Heart left ventricle (tissue), 16 donors: ENCODE measurements around the gene AOC1. TPM values are rescaled to one million over a fixed set of nuclear protein-coding genes. Genes with fewer than 3 reads are reported as not detected.

Experiments used
- ATAC-seq, 4 donors: fragments of 200-7000 bp; cut with Tn5 transposase; one replicate each; pipeline ENCODE4 v1.9.1; 2020 to 2022; ENCODE audit warnings: moderate library complexity in 4 of 4, mild to moderate bottlenecking in 3 of 4, moderate number of reproducible peaks in 1 of 4
- DNase-seq, 5 donors: peaks; one replicate each; pipeline ENCODE4 v3.0.0-alpha.2; 2020
- H3K27ac ChIP-seq, 12 donors: fragments of 200-600 bp; sonication (generic) in 4 of 12; one replicate each; pipeline versions ENCODE4 v1.5.0 to v1.8.0; 2016 to 2022; ENCODE audit warnings: mild to moderate bottlenecking in 2 of 12
- H3K27me3 ChIP-seq, 9 donors: fragments of 200-600 bp; sonication (generic) in 2 of 9; one replicate each; pipeline versions ENCODE4 v1.5.1 to v1.8.0; 2016 to 2022; ENCODE audit warnings: mild to moderate bottlenecking in 3 of 9
- H3K36me3 ChIP-seq, 9 donors: fragments of 200-600 bp; sonication (generic) in 2 of 9; one replicate each; pipeline versions ENCODE4 v1.5.0 to v1.8.0; 2018 to 2022; ENCODE audit warnings: mild to moderate bottlenecking in 2 of 9
- H3K4me1 ChIP-seq, 12 donors: fragments of 200-600 bp; sonication (generic) in 4 of 12; one replicate each; pipeline versions ENCODE4 v1.5.0 to v1.8.0; 2016 to 2022; ENCODE audit warnings: mild to moderate bottlenecking in 3 of 12
- H3K4me3 ChIP-seq, 12 donors: fragments of 200-600 bp; sonication (generic) in 4 of 12; one replicate each; pipeline versions ENCODE4 v1.5.0 to v1.8.0; 2017 to 2022; ENCODE audit warnings: mild to moderate bottlenecking in 9 of 12, moderate library complexity in 4 of 12
- H3K9me3 ChIP-seq, 12 donors: fragments of 200-600 bp; sonication (generic) in 4 of 12; one replicate each; pipeline versions ENCODE4 v1.5.0 to v1.8.0; 2016 to 2022; ENCODE audit warnings: mild to moderate bottlenecking in 1 of 12
- CTCF ChIP-seq, 12 donors: fragments of 200-600 bp; sonication (generic) in 4 of 12; IDR thresholded peaks; one replicate each; pipeline versions ENCODE4 v1.5.0 to v1.8.0; 2018 to 2022; ENCODE audit warnings: antibody characterized with exemption in 12 of 12, mild to moderate bottlenecking in 5 of 12
- POLR2A ChIP-seq, 2 donors: fragments of 450-650 bp; IDR thresholded peaks; one replicate each; pipeline ENCODE4 v1.6.1; 2017; ENCODE audit warnings: antibody characterized with exemption in 2 of 2, mild to moderate bottlenecking in 2 of 2, moderate library complexity in 2 of 2
- WGBS, 4 donors: extraction: QIAGEN DNeasy Blood & Tissue Kit in 2 of 4; methylation state at CpG; one replicate each; pipeline versions ENCODE4 v1.1.5 to v1.1.7; 2013 to 2018; 5-methylcytosine and 5-hydroxymethylcytosine counted together
- intact Hi-C, 10 donors: fragments of 100-400 bp; cut with DNase I; formaldehyde crosslinking; loops; one replicate each; pipeline versions ENCODE4 v1.11.1 to v1.14.2; 2022
- polyA plus RNA-seq, 2 donors: library from polyadenylated mRNA; stranded (reverse); fragments of 200-250 nt; gene quantifications; one replicate each; pipeline ENCODE4 v1.2.3, GENCODE V29; 2013
- total RNA-seq, 9 donors: library from RNA; depleted of rRNA in 2 of 9; stranded (reverse); fragments of >200 nt in 2 of 9; fragmentation: NEBNext Ultra II Directional in 3 of 9; extraction: Animal tissue kit (Norgen Biotek cat#: 25700) in 3 of 9; gene quantifications; one replicate each; pipeline versions ENCODE4 v1.1.0 to v1.2.4, GENCODE V29; 2016 to 2023
- donor health status: ischemic (EF 13 %, LVEDD 7.1; RV severe dilation, severe dysfunction).
- donor health status: healthy with polysubstance abuse.
- donor health status: DM: no; HTN: yes; CAD: no.
- donor health status: DM: no; HTN: no; CAD: no.
- donor health status: ischemic (EF 25% LVEDD 6.9; RV normal size, moderate dysfunction).
- donor health status: ischemic (EF 25% LVEDD 5.7; RV mildly dilated, moderate dysfunction).
- donor health status: healthy.
- donor health status: DM: yes; HTN: yes; CAD: no.
- donor health status: ischemic (EF 35%, LVEDD 5.7; RV mildly dilated, moderate dysfunction).
- donor health status: nonischemic (EF 11% LVEDD 7.7; RV severe dilation, severe dysfunction).
- donor health status: DM: yes; HTN: yes; CAD: no.
- donor health status: PGD.
- donor health status: ischemic (EF 29% LVEDD 5.4; RV normal size, mild dysfunction).
- donor health status: nonischemic (EF 23%, LVEDD 6.1; RV moderate dilation, normal function).

The AOC1 gene
- total and polyA plus RNA-seq, 11 donors, result 0.06 to 0.94 (median 0.68) TPM; not detected in 5

- Histone ChIP-seq H3K27me3 (peaks cover 0 to 13% (median 0%) of the 10 kb centered on the region in 9 donors), H3K9me3 (no peaks in the 10 kb centered on the region), H3K36me3 (no peaks in the 10 kb centered on the region), H3K27ac (no peak overlapping the region), H3K4me3 (no peak overlapping the region), H3K4me1 (peaks cover 0 to 11% (median 0%) of the 10 kb centered on the region in 12 donors)
- DNase-seq (no peak), ATAC-seq (no peak)
- TF ChIP-seq CTCF (IDR thresholded peaks at IDR 0.05) (no peak), POLR2A (IDR thresholded peaks at IDR 0.05) (no peak)
- WGBS, 4 donors, result 84 to 94% (median 86%) methylated on average over 5 of the region's 5 CpGs
- intact Hi-C loops, result no loop called here
These were observed 2.0 kb upstream of the AOC1 start for GRCh38 chr7:150850273-150850672.

DNA sequence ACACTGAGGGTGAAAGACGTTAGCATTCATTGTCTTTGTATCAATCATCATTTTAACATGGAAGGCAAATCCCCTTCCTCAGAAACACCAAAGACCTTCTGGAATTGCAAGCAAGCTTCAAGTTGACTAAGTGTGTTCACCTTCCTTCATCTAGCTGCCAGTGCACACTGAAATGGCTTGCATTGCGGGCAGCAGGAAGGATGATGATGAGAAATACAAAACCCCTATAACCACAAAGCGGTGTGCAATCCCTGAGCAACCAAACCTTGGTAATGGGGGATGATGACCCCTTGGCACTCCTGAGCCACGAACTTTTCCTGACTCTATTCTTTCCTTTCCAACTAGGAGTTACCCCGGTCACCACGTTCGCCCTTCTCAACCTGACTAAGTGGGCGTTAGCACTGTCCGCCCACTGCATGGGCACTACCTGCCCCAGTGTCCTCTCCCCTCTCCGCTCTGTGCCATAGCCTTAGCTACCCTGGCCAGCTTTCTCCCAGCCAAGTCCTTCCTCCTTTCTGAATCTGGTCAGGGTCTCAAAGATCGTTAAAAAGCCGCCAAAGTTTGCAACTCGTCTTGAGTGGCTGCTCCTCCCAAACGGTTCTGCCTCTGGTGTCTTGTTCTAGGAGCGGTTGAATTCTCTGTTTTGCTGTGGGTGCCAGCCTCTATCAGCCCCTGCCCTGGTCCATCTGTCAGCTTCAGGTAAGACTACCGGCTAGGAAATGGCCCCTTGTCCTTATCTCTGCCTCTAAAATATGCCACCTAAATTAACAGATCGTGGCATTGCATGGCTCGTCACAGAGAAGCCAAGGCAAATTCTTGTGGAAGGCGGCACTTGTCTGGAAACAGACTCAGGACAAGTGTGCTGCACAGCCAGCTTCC, 586 bp upstream of the AOC1 start:
- DNase-seq, result peak in 1 of 5 donors; percentile 10
- Histone ChIP-seq H3K4me1 (no peaks in the 10 kb centered on the region), H3K9me3 (no peaks in the 10 kb centered on the region), H3K4me3 (no peak overlapping the region), H3K27me3 (peaks cover 0 to 13% (median 0%) of the 10 kb centered on the region in 9 donors), H3K27ac (no peak overlapping the region), H3K36me3 (no peaks in the 10 kb centered on the region)
- intact Hi-C loops, result no loop called here
- no peak for TF ChIP-seq CTCF (IDR thresholded peaks at IDR 0.05)
- TF ChIP-seq POLR2A (IDR thresholded peaks at IDR 0.05), result no peak
- 86 to 90% (median 87%) methylated on average over 19 of the region's 19 CpGs for WGBS, 4 donors
- ATAC-seq, result no peak

GRCh38 chr7:150854066-150855000, 2.0 kb downstream of the AOC1 start:
- intact Hi-C loops, result no loop called here
- H3K27ac ChIP-seq, result no peak overlapping the region
- no peak for TF ChIP-seq CTCF (IDR thresholded peaks at IDR 0.05)
- no peak for TF ChIP-seq POLR2A (IDR thresholded peaks at IDR 0.05)
- H3K36me3 ChIP-seq, result no peaks in the 10 kb centered on the region
- no peak for ATAC-seq
- H3K4me3 ChIP-seq, result no peak overlapping the region
- peaks cover 0 to 13% (median 0%) of the 10 kb centered on the region in 9 donors for H3K27me3 ChIP-seq
- DNase-seq, result peak in 1 of 5 donors; percentile 14
- 75 to 81% (median 78%) methylated on average over 18 to 19 of the region's 19 CpGs for WGBS, 4 donors
- no peaks in the 10 kb centered on the region for H3K4me1 ChIP-seq
- H3K9me3 ChIP-seq, result no peaks in the 10 kb centered on the region

- TF ChIP-seq CTCF (IDR thresholded peaks at IDR 0.05) (no peak), POLR2A (IDR thresholded peaks at IDR 0.05) (no peak)
- ATAC-seq (no peak), DNase-seq (no peak)
- WGBS, 4 donors, result 80 to 89% (median 86%) methylated on average over 6 of the region's 6 CpGs
- peaks cover 0 to 13% (median 0%) of the 10 kb centered on the region in 9 donors for H3K27me3 ChIP-seq
- no peak overlapping the region for H3K4me3 ChIP-seq
- intact Hi-C loops, result no loop called here
- H3K9me3 ChIP-seq, result no peaks in the 10 kb centered on the region
- no peaks in the 10 kb centered on the region for H3K4me1 ChIP-seq
- no peaks in the 10 kb centered on the region for H3K36me3 ChIP-seq
- no peak overlapping the region for H3K27ac ChIP-seq
These were observed 2.7 kb downstream of the AOC1 start for GRCh38 chr7:150855046-150855445.
